Glomerular visceral epithelial cell (primary cell): ENCODE measurements around the gene PLEKHA7.
"Not testable (repeated sequence)": the region's sequence is repeated elsewhere in the genome, so short reads cannot be mapped to it uniquely, and the experiment has no call there.

Experiments used
- DNase-seq: peaks from one replicate; pipeline ENCODE4 v3.0.0-alpha.2; 2016; ENCODE audit errors: extremely low spot score

PLEKHA7 gene

GRCh38 chr11:16942342-16942741, 71.9 kb downstream of the PLEKHA7 start:
- no peak for DNase-seq

GRCh38 chr11:16941935-16942334, 72.3 kb downstream of the PLEKHA7 start:
- no peak for DNase-seq

- no peak for DNase-seq
Observed at GRCh38 chr11:16938061-16938460, 76.2 kb downstream of the PLEKHA7 start.

GRCh38 chr11:16936643-16937042, 77.6 kb downstream of the PLEKHA7 start:
- no peak for DNase-seq

- peak; percentile 29 for DNase-seq
Observed at GRCh38 chr11:16935518-16936302, 78.5 kb downstream of the PLEKHA7 start.

GRCh38 chr11:16933756-16934603, 80.2 kb downstream of the PLEKHA7 start:
- peak; percentile 2 for DNase-seq

GRCh38 chr11:16933291-16933690, 80.9 kb downstream of the PLEKHA7 start:
- no peak for DNase-seq

- no peak for DNase-seq
Observed at GRCh38 chr11:16928044-16928443, 86.2 kb downstream of the PLEKHA7 start.

- no peak for DNase-seq
Observed at GRCh38 chr11:16926883-16927626, 87.2 kb downstream of the PLEKHA7 start.

GRCh38 chr11:16925561-16926065, 88.6 kb downstream of the PLEKHA7 start:
- peak; percentile 85 for DNase-seq

- peak; percentile 69 for DNase-seq
Observed at GRCh38 chr11:16924826-16925560, 89.2 kb downstream of the PLEKHA7 start.

GRCh38 chr11:16924462-16924825, 89.8 kb downstream of the PLEKHA7 start:
- DNase-seq = no peak

- DNase-seq = no peak
Observed at GRCh38 chr11:16923987-16924386, 90.2 kb downstream of the PLEKHA7 start.

GRCh38 chr11:16921668-16922067, 92.5 kb downstream of the PLEKHA7 start:
- no peak for DNase-seq

- DNase-seq = no peak
Observed at GRCh38 chr11:16921019-16921418, 93.2 kb downstream of the PLEKHA7 start.

GRCh38 chr11:16920559-16920958, 93.7 kb downstream of the PLEKHA7 start:
- no peak for DNase-seq

- DNase-seq = not testable (repeated sequence)
Observed at GRCh38 chr11:16918543-16919182, 95.6 kb downstream of the PLEKHA7 start.

GRCh38 chr11:16917941-16918340, 96.3 kb downstream of the PLEKHA7 start:
- DNase-seq = no peak

GRCh38 chr11:16912692-16913111, 101.5 kb downstream of the PLEKHA7 start:
- no peak for DNase-seq

GRCh38 chr11:16911658-16912057, 102.6 kb downstream of the PLEKHA7 start:
- no peak for DNase-seq

GRCh38 chr11:16911186-16911585, 103.0 kb downstream of the PLEKHA7 start:
- DNase-seq = no peak
